T47D (cell line): Measurements from ENCODE around the gene WDR18.

Experiments
- DNase-seq, 2 experiments: peaks; one replicate each; pipeline versions ENCODE4 v3.0.0 to v3.0.0-alpha.2; 2011 to 2012; ENCODE audit warnings: low read depth in 1 of 2, low spot score in 1 of 2
- JUND ChIP-seq: IDR thresholded peaks from 2 replicates; pipeline ENCODE4 v1.6.1; 2012; ENCODE audit warnings: low read depth
- in situ Hi-C: cut with HindIII; loops from 2 replicates; pipeline ENCODE4 v1.10.0; 2016; ENCODE audit warnings: low sequenced_read_pairs, low pct_unique_long_range_greater_than_20kb

Gene WDR18

DNA sequence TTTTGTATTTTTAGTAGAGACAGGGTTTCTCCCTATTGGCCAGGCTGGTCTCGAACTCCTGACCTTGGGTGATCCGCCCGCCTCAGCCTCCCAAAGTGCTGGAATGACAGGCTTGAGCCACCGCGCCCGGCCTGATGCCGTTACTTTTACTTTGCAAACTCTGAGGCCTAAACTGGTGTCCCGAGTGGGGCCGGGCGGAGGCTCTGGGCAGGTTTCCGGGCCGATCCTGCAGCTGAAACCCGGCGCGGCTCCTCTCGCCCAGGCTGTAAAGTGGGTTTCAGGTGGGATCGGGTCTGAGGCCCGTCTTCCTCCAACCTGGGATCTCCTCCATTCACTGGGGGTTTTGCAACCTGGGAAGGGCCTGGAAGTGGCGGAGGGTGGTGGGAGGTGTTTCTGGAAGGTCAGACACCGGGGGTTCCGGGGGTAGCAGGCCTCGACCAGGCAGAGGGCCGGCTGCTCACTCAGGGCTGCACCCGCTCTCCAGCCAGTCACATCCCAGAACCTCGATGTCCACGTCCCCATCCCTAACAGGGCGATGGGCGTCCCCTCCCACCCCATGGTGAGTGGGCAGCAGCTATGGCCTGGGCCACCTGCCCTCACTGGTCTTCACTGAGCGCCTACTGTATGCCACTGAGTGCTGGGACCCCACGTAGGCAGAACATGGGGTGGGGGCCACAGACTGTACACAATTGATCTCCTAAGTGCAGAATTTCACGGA lies 21.3 kb upstream of the WDR18 start:
- TF ChIP-seq JUND: no peak
- in situ Hi-C loops: no loop called here
- no peak for DNase-seq

- in situ Hi-C loops: no loop called here
Observed at GRCh38 chr19:963486-963951, 20.6 kb upstream of the WDR18 start.

DNA sequence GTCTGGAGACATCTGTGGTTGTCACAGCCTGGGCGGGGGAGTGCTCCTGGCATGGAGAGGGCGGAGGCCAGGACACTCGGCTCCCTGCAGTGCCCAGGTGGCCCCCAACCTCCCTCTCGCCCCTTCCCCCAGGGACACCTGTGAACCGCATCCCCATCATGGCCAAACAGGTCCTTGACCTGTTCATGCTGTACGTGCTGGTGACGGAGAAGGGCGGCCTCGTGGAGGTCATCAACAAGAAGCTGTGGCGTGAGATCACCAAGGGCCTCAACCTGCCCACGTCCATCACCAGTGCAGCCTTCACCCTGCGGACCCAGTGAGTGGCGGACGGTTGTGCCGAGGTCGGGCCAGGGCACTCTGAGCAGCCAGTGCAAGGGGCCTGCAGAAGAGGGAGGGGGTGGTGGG lies 20.0 kb upstream of the WDR18 start:
- no peak for DNase-seq
- in situ Hi-C loops: no loop called here

More at GRCh38 chr19:963486-963951, 20.6 kb upstream of the WDR18 start:
- no peak for DNase-seq
- no peak for TF ChIP-seq JUND

DNA sequence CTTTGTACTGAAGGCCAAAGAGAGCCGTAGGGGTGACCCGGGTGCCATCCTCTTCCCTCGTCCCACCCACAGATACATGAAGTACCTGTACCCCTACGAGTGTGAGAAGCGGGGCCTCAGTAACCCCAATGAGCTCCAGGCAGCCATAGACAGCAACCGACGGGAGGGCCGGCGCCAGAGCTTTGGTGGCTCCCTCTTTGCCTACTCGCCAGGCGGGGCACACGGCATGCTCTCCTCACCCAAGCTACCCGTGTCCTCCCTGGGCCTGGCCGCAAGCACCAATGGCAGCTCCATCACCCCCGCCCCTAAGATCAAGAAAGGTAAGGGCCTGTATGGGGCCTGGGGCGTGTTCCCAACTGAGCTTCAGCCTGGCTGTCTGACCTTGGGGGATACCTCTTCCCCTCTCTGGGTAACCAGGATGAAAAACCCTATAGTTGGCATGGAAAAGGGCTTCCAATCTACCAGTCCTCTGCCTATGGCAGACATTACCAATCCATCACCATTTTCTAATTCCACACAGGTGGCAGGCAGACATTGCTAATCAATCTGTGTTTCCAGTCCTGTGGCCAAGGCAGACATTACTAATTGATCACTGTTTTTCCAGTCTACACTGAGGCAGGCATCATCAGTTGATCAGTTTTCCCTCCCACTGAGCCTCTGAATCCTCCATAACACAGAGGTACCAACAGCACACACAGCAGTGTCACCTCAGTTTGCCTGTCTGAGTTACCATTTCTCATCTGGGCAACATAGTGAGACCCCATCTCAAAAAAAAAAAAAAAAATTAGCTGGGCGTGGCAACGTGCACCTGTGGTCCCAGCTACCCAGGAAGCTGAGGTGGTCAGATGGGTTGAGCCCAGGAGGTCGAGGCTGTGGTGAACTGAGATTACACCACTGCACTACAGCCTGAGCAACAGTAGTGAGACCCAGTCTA lies 19.1 kb upstream of the WDR18 start:
- TF ChIP-seq JUND: no peak
- in situ Hi-C loops: no loop called here
- peak in 1 of 2 experiments; percentile 71 for DNase-seq

More for the DNA sequence above, 20.0 kb upstream of the WDR18 start:
- no peak for TF ChIP-seq JUND

DNA sequence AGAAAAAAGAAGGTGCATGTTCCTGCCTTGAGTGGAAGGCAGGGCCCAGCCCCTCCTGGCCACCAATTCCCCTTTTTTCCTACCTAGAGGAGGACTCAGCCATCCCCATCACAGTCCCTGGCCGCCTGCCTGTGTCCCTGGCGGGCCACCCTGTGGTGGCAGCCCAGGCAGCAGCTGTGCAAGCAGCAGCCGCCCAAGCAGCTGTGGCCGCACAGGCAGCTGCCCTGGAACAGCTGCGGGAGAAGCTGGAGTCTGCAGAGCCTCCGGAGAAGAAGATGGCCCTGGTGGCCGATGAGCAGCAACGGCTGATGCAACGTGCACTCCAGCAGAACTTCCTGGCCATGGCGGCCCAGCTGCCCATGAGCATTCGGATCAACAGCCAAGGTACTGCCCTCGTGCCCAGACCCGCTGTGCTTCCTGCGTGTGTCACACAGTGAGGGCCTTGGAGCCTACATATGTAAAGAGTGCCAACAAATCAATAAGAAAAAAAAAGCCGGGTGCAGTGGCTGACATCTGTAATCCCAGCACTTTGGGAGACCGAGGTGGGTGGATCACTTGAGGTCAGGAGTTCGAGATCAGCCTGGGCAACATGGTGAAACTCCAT lies 17.6 kb upstream of the WDR18 start:
- in situ Hi-C loops: no loop called here
- DNase-seq: no peak
- TF ChIP-seq JUND: no peak

GRCh38 chr19:970695-971094 lies 13.4 kb upstream of the WDR18 start:
- TF ChIP-seq JUND: no peak
- in situ Hi-C loops: no loop called here
- DNase-seq: no peak

DNA sequence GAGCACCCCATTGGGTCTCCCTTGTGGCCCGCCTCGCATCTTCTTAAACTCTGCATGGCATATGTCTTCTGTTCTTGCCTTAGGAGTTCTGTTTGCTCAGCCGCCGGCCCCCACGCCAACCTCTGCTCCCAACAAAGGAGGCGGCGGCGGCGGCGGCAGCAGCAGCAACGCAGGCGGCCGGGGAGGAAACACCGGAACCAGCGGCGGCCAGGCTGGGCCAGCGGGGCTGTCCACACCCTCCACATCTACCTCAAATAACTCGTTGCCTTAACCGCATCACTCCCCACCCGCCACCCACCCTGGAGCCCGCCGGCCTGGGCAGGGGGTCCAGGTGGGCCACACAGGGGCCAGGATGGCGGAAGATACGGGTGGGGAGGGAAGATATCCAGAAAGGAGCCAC lies 12.3 kb upstream of the WDR18 start:
- no peak for TF ChIP-seq JUND
- in situ Hi-C loops: no loop called here
- no peak for DNase-seq

DNA sequence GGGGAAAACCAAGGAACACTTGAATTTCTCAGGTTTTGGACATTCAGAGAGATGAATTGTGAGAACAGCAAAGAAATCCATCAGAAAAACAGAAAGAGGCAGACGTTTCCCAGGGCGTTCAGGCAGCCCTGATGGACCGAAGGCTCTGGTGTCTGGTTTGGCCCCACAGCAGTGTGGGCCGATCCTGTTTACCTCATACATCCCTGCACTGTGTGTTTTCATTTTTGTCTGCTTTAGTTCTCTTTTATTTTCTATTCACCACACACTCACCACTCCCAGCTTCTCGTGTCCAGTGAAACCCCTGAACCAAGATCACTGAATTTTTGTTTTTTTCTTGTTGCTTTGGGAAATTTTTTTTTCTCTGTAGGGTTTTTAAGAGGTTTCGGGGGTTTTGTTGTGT lies 11.9 kb upstream of the WDR18 start:
- DNase-seq: no peak
- in situ Hi-C loops: no loop called here
- TF ChIP-seq JUND: no peak

DNA sequence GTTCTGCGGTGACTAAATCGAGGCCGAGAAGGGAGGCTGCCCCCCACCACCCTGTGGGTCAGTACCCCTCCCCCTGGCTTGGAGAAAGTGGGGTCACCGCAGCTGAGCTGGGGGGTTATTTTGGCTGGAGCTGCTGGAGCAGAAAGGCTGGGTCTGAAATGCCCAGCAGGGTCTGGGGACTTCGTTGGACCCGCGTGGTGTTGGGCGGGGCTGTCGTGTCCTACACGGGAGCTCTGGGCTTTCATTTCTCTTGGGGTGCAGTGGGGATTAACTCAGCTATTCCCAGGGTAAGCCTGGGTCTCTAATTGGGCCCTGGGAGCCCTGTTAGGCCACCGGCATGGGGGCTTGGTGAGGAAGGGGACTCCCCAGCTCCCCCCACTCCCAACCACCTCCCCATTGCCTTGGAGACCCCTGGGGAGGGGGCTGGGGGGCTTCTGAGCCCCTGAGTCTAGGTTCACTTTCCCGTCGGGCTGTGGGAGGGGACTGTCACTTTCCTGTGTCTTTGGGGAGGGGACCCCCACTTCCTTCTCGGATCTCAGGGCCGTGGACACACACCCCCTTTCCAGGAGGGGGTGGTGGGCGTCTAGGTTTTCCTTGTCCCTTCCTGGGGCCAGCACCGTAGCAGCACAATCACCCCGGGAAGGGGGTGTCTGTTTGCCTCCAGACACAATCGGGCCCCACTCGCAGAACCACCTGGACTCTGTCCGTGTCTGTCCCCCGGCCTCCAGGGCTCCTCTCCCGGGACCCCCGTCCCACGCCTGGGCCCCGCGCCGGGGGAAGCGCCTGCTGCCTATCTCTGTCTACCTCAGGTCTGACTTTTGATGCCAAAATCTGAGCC lies 10.2 kb upstream of the WDR18 start:
- no peak for TF ChIP-seq JUND
- in situ Hi-C loops: no loop called here
- DNase-seq: no peak

GRCh38 chr19:974564-975257 lies 9.4 kb upstream of the WDR18 start:
- TF ChIP-seq JUND: no peak
- no peak for DNase-seq
- in situ Hi-C loops: no loop called here

DNA sequence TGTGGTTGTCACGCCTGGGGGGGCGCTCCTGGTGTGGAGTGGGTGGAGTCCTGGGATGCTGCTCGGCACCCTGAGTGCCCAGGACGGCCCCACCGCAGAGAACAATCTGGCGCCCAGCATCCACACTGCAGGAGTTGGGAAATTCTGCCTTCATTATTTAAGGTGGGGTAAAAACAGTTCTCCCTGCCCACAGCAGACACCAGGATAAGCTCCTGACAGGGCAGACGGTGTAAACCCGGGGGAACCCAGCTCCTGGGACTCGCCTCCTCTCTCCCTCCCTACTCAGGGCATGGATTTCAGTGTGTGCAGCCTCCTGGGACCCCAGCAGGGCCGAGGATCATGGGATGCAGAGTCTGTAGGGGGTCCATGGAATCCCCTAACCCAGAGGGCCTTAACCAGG lies 7.7 kb upstream of the WDR18 start:
- DNase-seq: no peak
- TF ChIP-seq JUND: no peak
- in situ Hi-C loops: no loop called here

GRCh38 chr19:977058-977464 lies 7.1 kb upstream of the WDR18 start:
- in situ Hi-C loops: no loop called here
- no peak for DNase-seq

More at GRCh38 chr19:977058-977464, 7.1 kb upstream of the WDR18 start:
- TF ChIP-seq JUND: no peak
